Endothelial cell of umbilical vein (primary cell): Measurements from ENCODE around the gene OR6V1. TPM values are rescaled to one million over a fixed set of nuclear protein-coding genes. Genes with fewer than 3 reads are reported as not detected.

Experiments
- BruUV-seq: library from RNA; stranded (reverse); fragments of 400-500 nt; replicated peaks from 2 replicates; lab custom pipeline; 2021; lab: Mats Ljungman, UMichigan
- CTCF ChIA-PET: fragments of 300-600, 350-600 bp; sonication (Branson Sonifier 250); formaldehyde crosslinking; loops from one replicate; lab custom pipeline; 2021; ENCODE audit warnings: antibody characterized with exemption, inconsistent platforms; lab: Charles Lee
- POLR2A ChIA-PET: fragments of 300-600, 350-600 bp; sonication (Branson Sonifier 250); formaldehyde crosslinking; loops from one replicate; lab custom pipeline; 2021; ENCODE audit warnings: antibody characterized with exemption, inconsistent platforms; lab: Charles Lee
- DNase-seq: peaks from one replicate; pipeline ENCODE4 v3.0.0-alpha.2; 2011; ENCODE audit warnings: low read depth, low spot score
- FAIRE-seq: peaks from 2 replicates; lab custom pipeline; 2011; peaks lifted over from hg19 to GRCh38; lab: Jason Lieb, UNC
- H2AFZ ChIP-seq: 2 replicates; pipeline ENCODE4 v1.6.0; 2012; ENCODE audit warnings: low read depth, low read length, control low read depth, inconsistent platforms
- H3K27ac ChIP-seq: 2 replicates; pipeline ENCODE4 v1.5.1; 2011; ENCODE audit warnings: low read depth, mild to moderate bottlenecking, control low read depth, low read length, moderate library complexity; ENCODE audit not compliant: insufficient read depth
- H3K27me3 ChIP-seq, 2 experiments: 2 replicates each; pipeline versions ENCODE4 v1.6.0 to v1.6.1; 2011; ENCODE audit warnings: low read length in 2 of 2, mixed read lengths in 1 of 2; ENCODE audit not compliant: control insufficient read depth in 2 of 2, insufficient read depth in 2 of 2
- H3K36me3 ChIP-seq, 2 experiments: 2 replicates in 1 of 2; 3 replicates in 1 of 2; pipeline ENCODE4 v1.5.1; 2011; ENCODE audit warnings: low read length in 2 of 2, mild to moderate bottlenecking in 1 of 2, moderate library complexity in 1 of 2; ENCODE audit not compliant: control insufficient read depth in 2 of 2, insufficient read depth in 2 of 2; ENCODE audit errors: extremely low read depth in 1 of 2
- H3K4me1 ChIP-seq: 3 replicates; pipeline ENCODE4 v1.5.1; 2011; ENCODE audit warnings: mild to moderate bottlenecking, low read length; ENCODE audit not compliant: control insufficient read depth, insufficient read depth; ENCODE audit errors: extremely low read depth
- H3K4me2 ChIP-seq: 2 replicates; pipeline ENCODE4 v1.6.1; 2011; ENCODE audit warnings: low read length, control low read depth, mixed read lengths; ENCODE audit not compliant: insufficient read depth
- H3K4me3 ChIP-seq, 3 experiments: fragments of 200-600 bp in 1 of 3; sonication (generic), shearing (Covaris generic) in 1 of 3; replicated peaks in 1 of 3; 2 replicates each; pipeline ENCODE4 v1.5.1; 2011 to 2016; ENCODE audit warnings: control low read depth in 3 of 3, low read length in 3 of 3, mild to moderate bottlenecking in 2 of 3, inconsistent platforms in 1 of 3, low read depth in 1 of 3, moderate library complexity in 1 of 3; ENCODE audit not compliant: insufficient read depth in 1 of 3
- H3K79me2 ChIP-seq: 2 replicates; pipeline ENCODE4 v1.6.0; 2012; ENCODE audit warnings: low read length, inconsistent platforms; ENCODE audit not compliant: control insufficient read depth, insufficient read depth
- H3K9ac ChIP-seq: replicated peaks from 2 replicates; pipeline ENCODE3; 2011; ENCODE audit warnings: low read length, control low read depth; ENCODE audit not compliant: insufficient read depth; ENCODE audit errors: extremely low read depth
- H3K9me1 ChIP-seq: replicated peaks from 3 replicates; pipeline ENCODE4 v1.6.0; 2011; ENCODE audit warnings: mild to moderate bottlenecking, low read length; ENCODE audit not compliant: control insufficient read depth, insufficient read depth; ENCODE audit errors: extremely low read depth
- H3K9me3 ChIP-seq: replicated peaks from 2 replicates; pipeline ENCODE4 v1.5.1; 2012; ENCODE audit warnings: low read length, inconsistent platforms; ENCODE audit not compliant: control insufficient read depth, insufficient read depth
- H4K20me1 ChIP-seq: replicated peaks from 2 replicates; pipeline ENCODE3; 2011; ENCODE audit warnings: mild to moderate bottlenecking, low read length; ENCODE audit not compliant: control insufficient read depth, insufficient read depth; ENCODE audit errors: extremely low read depth
- EZH2 ChIP-seq: IDR thresholded peaks from 2 replicates; pipeline ENCODE4 v1.6.1; 2012; ENCODE audit warnings: borderline replicate concordance, low read depth, mild to moderate bottlenecking, moderate library complexity, low read length, inconsistent platforms; ENCODE audit not compliant: severe bottlenecking
- FOS ChIP-seq: IDR thresholded peaks from 2 replicates; pipeline ENCODE4 v1.6.1; 2011; ENCODE audit warnings: mild to moderate bottlenecking, low read length, moderate library complexity, borderline replicate concordance; ENCODE audit not compliant: insufficient read depth
- GATA2 ChIP-seq: IDR thresholded peaks from 2 replicates; pipeline ENCODE4 v1.7.0; 2011; ENCODE audit warnings: low read depth, mild to moderate bottlenecking, moderate library complexity, mixed read lengths, low read length; ENCODE audit not compliant: insufficient read length, insufficient read depth
- POLR2A ChIP-seq: IDR thresholded peaks from 2 replicates; pipeline ENCODE4 v1.6.1; 2012; ENCODE audit warnings: low read depth, mild to moderate bottlenecking, control low read depth, low read length
- POLR2AphosphoS5 ChIP-seq: IDR thresholded peaks from 2 replicates; pipeline ENCODE4 v1.6.1; 2012; ENCODE audit warnings: low read depth, mild to moderate bottlenecking, control low read depth, low read length, moderate library complexity; ENCODE audit not compliant: insufficient read depth
- dilution Hi-C: fragments of 300-500 bp; cut with MboI; formaldehyde crosslinking; loops from one replicate; pipeline ENCODE4 v1.15.0; 2019; ENCODE audit warnings: low sequenced_read_pairs; ENCODE audit not compliant: extremely low pct_ligation_motif_present
- intact Hi-C: fragments of 100-400 bp; cut with micrococcal nuclease; formaldehyde crosslinking; loops from one replicate; pipeline ENCODE4 v1.10.0; 2022
- polyA plus RNA-seq, 4 experiments: library from polyadenylated mRNA; depleted of rRNA in 3 of 4; stranded (reverse) in 3 of 4; unstranded in 1 of 4; fragments of >200 nt; gene quantifications; 2 replicates each; pipeline versions ENCODE4 v1.2.1 to v1.2.3, GENCODE V29; 2011 to 2012; ENCODE audit warnings: missing spikeins in 1 of 4
- total RNA-seq: library from RNA; stranded (reverse); gene quantifications from 2 replicates; pipeline ENCODE4 v1.2.3, GENCODE V29; 2021
- TF ChIP-seq, protein P1 (sequence below): IDR thresholded peaks from 2 replicates; pipeline ENCODE4 v1.6.1; 2011; ENCODE audit not compliant: insufficient read depth, insufficient read length
- TF ChIP-seq, protein P2 (sequence below), 2 donors: IDR thresholded peaks; 1 replicate in 1 of 2; 2 replicates in 1 of 2; pipeline ENCODE4 v1.5.1; 2011; ENCODE audit warnings: low read length in 2 of 2, mild to moderate bottlenecking in 2 of 2, moderate library complexity in 2 of 2, control low read depth in 1 of 2, inconsistent platforms in 1 of 2, low read depth in 1 of 2; ENCODE audit not compliant: insufficient read depth in 1 of 2; ENCODE audit errors: extremely low read depth in 1 of 2

OR6V1 gene
- total and polyA plus RNA-seq, 2 donors (not counting 3 experiments of a cell fraction or from before 2014, with no cell fraction given), result not detected

DNA sequence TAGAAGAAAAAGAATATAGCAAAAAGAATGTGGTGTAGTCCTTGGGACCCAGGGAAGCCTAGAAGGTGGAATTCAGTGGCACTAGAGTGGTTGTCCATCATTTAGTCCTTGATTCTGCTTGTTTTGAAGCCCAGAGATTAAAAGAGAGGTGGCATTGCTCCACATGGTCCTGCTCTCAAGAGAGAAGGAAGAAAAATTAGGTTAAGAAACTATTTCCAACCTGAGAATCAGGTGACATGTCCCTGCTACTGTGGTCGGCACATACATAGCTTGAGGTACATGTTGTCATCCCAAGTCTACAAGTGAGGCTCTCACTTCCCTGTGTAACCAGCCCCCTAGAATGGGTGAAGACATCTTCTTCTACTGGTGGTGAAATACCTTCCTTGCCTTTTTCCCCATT, 25.1 kb upstream of the OR6V1 start, which contains the start of gene OR9A2:
OR9A2 (minus strand) TSS at position 101 of the 400 bp plus-strand sequence; CDS start at position 101, 0 bp downstream.
- CTCF ChIA-PET, result interaction anchor here (2.2 kb wide), 1 partner anchor 188 kb away, joined by 8 read pairs; no protein-coding TSS in a partner anchor
- DNase-seq, result no peak
- POLR2A ChIA-PET, result no interaction called here
- Histone ChIP-seq H3K9me3 (no peaks in the 10 kb centered on the region), H3K9me1 (peaks cover 3% of the 10 kb centered on the region), H3K9ac (no peak within 1 kb of the TSS), H2AFZ (no peak within 1 kb of the TSS), H3K4me1 (no peaks in the 10 kb centered on the region), H4K20me1 (no peaks in the 10 kb centered on the region), H3K27me3 (peaks cover 7 to 8% of the 10 kb centered on the region in 2 experiments), H3K27ac (no peak within 1 kb of the TSS), H3K79me2 (no peaks in the 10 kb centered on the region), H3K4me2 (no peak within 1 kb of the TSS), H3K36me3 (no peaks in the 10 kb centered on the region), H3K4me3 (no peak within 1 kb of the TSS)
- TF ChIP-seq, protein P1, sequence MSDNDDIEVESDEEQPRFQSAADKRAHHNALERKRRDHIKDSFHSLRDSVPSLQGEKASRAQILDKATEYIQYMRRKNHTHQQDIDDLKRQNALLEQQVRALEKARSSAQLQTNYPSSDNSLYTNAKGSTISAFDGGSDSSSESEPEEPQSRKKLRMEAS, result no peak
- no peak for TF ChIP-seq POLR2A
- no peak for TF ChIP-seq FOS
- dilution Hi-C loops, result no loop called here
- intact Hi-C loops, result no loop called here
- no TSS peak for BruUV-seq
- FAIRE-seq, result no peak

DNA sequence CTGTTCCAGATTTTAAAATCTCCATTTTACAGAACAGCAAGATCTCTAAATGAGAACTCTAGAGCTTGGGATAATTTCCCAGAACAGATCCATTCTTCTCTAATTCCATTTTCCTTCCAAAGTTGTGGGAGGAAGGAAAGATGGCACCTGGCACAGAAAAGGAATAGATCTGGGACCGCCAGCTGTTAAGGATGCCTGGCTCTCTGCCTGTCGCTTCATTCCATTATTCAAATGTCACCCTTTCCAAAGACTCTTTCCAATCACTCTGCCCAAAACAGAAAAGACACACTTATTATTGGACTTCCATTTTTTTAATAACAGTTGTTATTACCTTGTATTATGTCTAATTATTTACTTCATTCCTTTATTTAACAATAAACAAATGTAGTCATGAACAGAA, 24.5 kb upstream of the OR6V1 start:
- Histone ChIP-seq H3K4me1 (no peaks in the 10 kb centered on the region), H3K9me3 (no peaks in the 10 kb centered on the region), H3K27ac (no peak overlapping the region), H3K79me2 (no peaks in the 10 kb centered on the region), H3K4me2 (no peak overlapping the region), H3K9me1 (peaks cover 3% of the 10 kb centered on the region), H3K9ac (no peak overlapping the region), H3K4me3 (no peak overlapping the region), H4K20me1 (no peaks in the 10 kb centered on the region), H3K27me3 (peaks cover 7 to 8% of the 10 kb centered on the region in 2 experiments), H2AFZ (no peak overlapping the region), H3K36me3 (no peaks in the 10 kb centered on the region)
- ChIA-PET CTCF (interaction anchor here (2.2 kb wide), 1 partner anchor 187 kb away, joined by 8 read pairs; no protein-coding TSS in a partner anchor), POLR2A (no interaction called here)
- no peak for FAIRE-seq
- BruUV-seq, result no TSS peak
- intact Hi-C loops (no loop called here), dilution Hi-C loops (no loop called here)
- DNase-seq, result no peak
- TF ChIP-seq, protein P2, sequence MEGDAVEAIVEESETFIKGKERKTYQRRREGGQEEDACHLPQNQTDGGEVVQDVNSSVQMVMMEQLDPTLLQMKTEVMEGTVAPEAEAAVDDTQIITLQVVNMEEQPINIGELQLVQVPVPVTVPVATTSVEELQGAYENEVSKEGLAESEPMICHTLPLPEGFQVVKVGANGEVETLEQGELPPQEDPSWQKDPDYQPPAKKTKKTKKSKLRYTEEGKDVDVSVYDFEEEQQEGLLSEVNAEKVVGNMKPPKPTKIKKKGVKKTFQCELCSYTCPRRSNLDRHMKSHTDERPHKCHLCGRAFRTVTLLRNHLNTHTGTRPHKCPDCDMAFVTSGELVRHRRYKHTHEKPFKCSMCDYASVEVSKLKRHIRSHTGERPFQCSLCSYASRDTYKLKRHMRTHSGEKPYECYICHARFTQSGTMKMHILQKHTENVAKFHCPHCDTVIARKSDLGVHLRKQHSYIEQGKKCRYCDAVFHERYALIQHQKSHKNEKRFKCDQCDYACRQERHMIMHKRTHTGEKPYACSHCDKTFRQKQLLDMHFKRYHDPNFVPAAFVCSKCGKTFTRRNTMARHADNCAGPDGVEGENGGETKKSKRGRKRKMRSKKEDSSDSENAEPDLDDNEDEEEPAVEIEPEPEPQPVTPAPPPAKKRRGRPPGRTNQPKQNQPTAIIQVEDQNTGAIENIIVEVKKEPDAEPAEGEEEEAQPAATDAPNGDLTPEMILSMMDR (IDR thresholded peaks at IDR 0.05; ENCODE audit: extremely low read depth in 1 of 2, insufficient read depth in 1 of 2, low read depth in 1 of 2, low read length in 2 of 2), result no peak
- no peak for TF ChIP-seq POLR2A
- no peak for TF ChIP-seq GATA2
- no peak for TF ChIP-seq FOS
- no peak for TF ChIP-seq EZH2
- TF ChIP-seq POLR2AphosphoS5, result no peak
